KMS-11 (cell line): ENCODE measurements around the gene CENPT.
A peak's percentile ranks its signal among the peaks of the same experiment; 100 is the strongest.

ENCODE experiments used
- H2AFZ ChIP-seq: fragments of 200-600 bp; sonication (generic); 2 replicates; pipeline ENCODE4 v1.6.1; 2016; ENCODE audit warnings: antibody characterized with exemption, mixed run types, low read depth
- H3K27ac ChIP-seq: fragments of 200-600 bp; sonication (generic); 2 replicates; pipeline ENCODE4 v1.6.1; 2016; ENCODE audit warnings: mild to moderate bottlenecking, mixed run types
- H3K27me3 ChIP-seq: fragments of 200-600 bp; sonication (generic); 2 replicates; pipeline ENCODE4 v1.6.1; 2017; ENCODE audit warnings: mild to moderate bottlenecking, low read depth, mixed run types, moderate library complexity; ENCODE audit not compliant: insufficient read depth
- H3K36me3 ChIP-seq: fragments of 200-600 bp; sonication (generic); 2 replicates; pipeline ENCODE4 v1.6.1; 2017; ENCODE audit warnings: mild to moderate bottlenecking, mixed run types; ENCODE audit not compliant: insufficient read depth
- H3K4me1 ChIP-seq: fragments of 200-600 bp; sonication (generic); 2 replicates; pipeline ENCODE4 v1.6.1; 2016; ENCODE audit warnings: mild to moderate bottlenecking, low read depth, mixed run types; ENCODE audit not compliant: poor library complexity, severe bottlenecking
- H3K4me2 ChIP-seq: fragments of 200-600 bp; sonication (generic); 2 replicates; pipeline ENCODE4 v1.7.0; 2016; ENCODE audit warnings: mild to moderate bottlenecking, mixed run types
- H3K4me3 ChIP-seq: fragments of 200-600 bp; sonication (generic); IDR thresholded peaks from 2 replicates; pipeline ENCODE4 v1.6.1; 2017; ENCODE audit warnings: low read depth, low read length, mixed read lengths; ENCODE audit not compliant: insufficient read depth
- H3K79me2 ChIP-seq: fragments of 200-600 bp; sonication (generic); 2 replicates; pipeline ENCODE4 v1.6.1; 2016; ENCODE audit warnings: low read depth, mixed run types; ENCODE audit not compliant: insufficient read depth
- H3K9ac ChIP-seq: fragments of 200-600 bp; sonication (generic); 2 replicates; pipeline ENCODE4 v1.6.1; 2016; ENCODE audit warnings: mild to moderate bottlenecking, mixed run types
- H4K20me1 ChIP-seq: fragments of 200-600 bp; sonication (generic); 2 replicates; pipeline ENCODE4 v1.6.1; 2016; ENCODE audit warnings: mild to moderate bottlenecking, mixed run types; ENCODE audit not compliant: insufficient read depth
- CTCF ChIP-seq: fragments of 200-600 bp; sonication (generic); conservative IDR thresholded peaks from 2 replicates; pipeline ENCODE4 v1.6.1; 2017; ENCODE audit warnings: low read depth, mild to moderate bottlenecking, antibody characterized with exemption, low read length, moderate library complexity, mixed read lengths

Gene CENPT

GRCh38 chr16:67892375-67892774, 44.9 kb upstream of the CENPT start:
- Histone ChIP-seq H3K36me3 (no peaks in the 10 kb centered on the region), H3K4me3 (no peak overlapping the region), H3K27me3 (no peaks in the 10 kb centered on the region), H4K20me1 (no peaks in the 10 kb centered on the region), H2AFZ (peak overlapping the region; percentile 79; the same call in 1 of the 2 replicates), H3K4me1 (peaks cover 14% of the 10 kb centered on the region), H3K9ac (no peak overlapping the region; the same call in 1 of the 2 replicates), H3K27ac (no peak overlapping the region), H3K79me2 (peaks cover 33% of the 10 kb centered on the region; the same call in 1 of the 2 replicates), H3K4me2 (peak overlapping the region; percentile 95)
- TF ChIP-seq CTCF: no peak

- Histone ChIP-seq H3K79me2 (peaks cover under 1% of the 10 kb centered on the region; the same call in 1 of the 2 replicates), H2AFZ (no peak overlapping the region), H3K9ac (no peak overlapping the region), H3K27ac (no peak overlapping the region), H3K4me3 (no peak overlapping the region), H3K4me2 (no peak overlapping the region), H4K20me1 (no peaks in the 10 kb centered on the region), H3K36me3 (no peaks in the 10 kb centered on the region), H3K4me1 (peaks cover 6% of the 10 kb centered on the region), H3K27me3 (no peaks in the 10 kb centered on the region)
- no peak for TF ChIP-seq CTCF
Measured at GRCh38 chr16:67888331-67888730, 40.8 kb upstream of the CENPT start.

- Histone ChIP-seq H3K79me2 (no peaks in the 10 kb centered on the region), H3K27me3 (no peaks in the 10 kb centered on the region), H2AFZ (no peak overlapping the region), H4K20me1 (no peaks in the 10 kb centered on the region), H3K9ac (no peak overlapping the region), H3K27ac (no peak overlapping the region), H3K4me2 (no peak overlapping the region), H3K36me3 (no peaks in the 10 kb centered on the region), H3K4me3 (no peak overlapping the region), H3K4me1 (no peaks in the 10 kb centered on the region)
- TF ChIP-seq CTCF: no peak
Measured at GRCh38 chr16:67886387-67886786, 38.9 kb upstream of the CENPT start.

- Histone ChIP-seq H4K20me1 (no peaks in the 10 kb centered on the region), H3K4me3 (no peak overlapping the region), H3K27me3 (no peaks in the 10 kb centered on the region), H3K79me2 (no peaks in the 10 kb centered on the region), H3K4me1 (no peaks in the 10 kb centered on the region), H3K9ac (no peak overlapping the region), H3K36me3 (0 out of 2 replicates have a peak, but pooled peaks cover 4% of the 10 kb centered on the region), H2AFZ (no peak overlapping the region), H3K4me2 (no peak overlapping the region), H3K27ac (no peak overlapping the region)
- no peak for TF ChIP-seq CTCF
Measured at GRCh38 chr16:67885976-67886375, 38.5 kb upstream of the CENPT start.
